Epithelial cell of proximal tubule (primary cell): Measurements from ENCODE around the gene GLB1L. TPM values are rescaled to one million over a fixed set of nuclear protein-coding genes. Genes with fewer than 3 reads are reported as not detected.

Source experiments
- DNase-seq: peaks from one replicate; pipeline ENCODE4 v3.0.0-alpha.2; 2011; ENCODE audit warnings: low read depth
- H3K4me3 ChIP-seq: 2 replicates; pipeline ENCODE4 v1.5.1; 2011; ENCODE audit warnings: low read depth, mild to moderate bottlenecking, low read length
- CTCF ChIP-seq: conservative IDR thresholded peaks from 2 replicates; pipeline ENCODE4 v1.5.1; 2012; ENCODE audit warnings: low read depth, mild to moderate bottlenecking, low read length
- total RNA-seq: library from RNA; depleted of rRNA; stranded (reverse); fragments of >200 nt; gene quantifications from 2 replicates; pipeline ENCODE4 v1.2.3, GENCODE V29; 2015

GLB1L gene
- total RNA-seq, 1 donor from 2014 or later: 10.4 TPM

- no peak for TF ChIP-seq CTCF
- no peak for DNase-seq
- peak overlapping the region; percentile 32 for H3K4me3 ChIP-seq
Measured at GRCh38 chr2:219248845-219249202, 3.6 kb upstream of the GLB1L start.

- no peak overlapping the region for H3K4me3 ChIP-seq
- TF ChIP-seq CTCF: no peak
- DNase-seq: no peak
Measured at GRCh38 chr2:219247678-219248642, 2.7 kb upstream of the GLB1L start.

- H3K4me3 ChIP-seq: peak overlapping the region; percentile 96
- no peak for TF ChIP-seq CTCF
Measured at GRCh38 chr2:219246559-219246958, 1.3 kb upstream of the GLB1L start.

GRCh38 chr2:219245899-219246230 is 621 bp upstream of the GLB1L start:
- H3K4me3 ChIP-seq: peak overlapping the region; percentile 96
- no peak for TF ChIP-seq CTCF
- DNase-seq: no peak

More at GRCh38 chr2:219246559-219246958, 1.3 kb upstream of the GLB1L start:
- DNase-seq: no peak

GRCh38 chr2:219244789-219245147 is 476 bp downstream of the GLB1L start:
- no peak for TF ChIP-seq CTCF
- H3K4me3 ChIP-seq: peak overlapping the region; percentile 96
- no peak for DNase-seq

- no peak for DNase-seq
- TF ChIP-seq CTCF: no peak
- H3K4me3 ChIP-seq: peak overlapping the region; percentile 61
Measured at GRCh38 chr2:219243291-219243761, 1.9 kb downstream of the GLB1L start.

GRCh38 chr2:219234331-219234730 is 10.9 kb downstream of the GLB1L start:
- no peak for DNase-seq
- no peak overlapping the region for H3K4me3 ChIP-seq
- TF ChIP-seq CTCF: no peak
